Activated gamma-delta T cell treated with Interleukin-2 at 50 U/mL for 16 hours (primary cell): ENCODE data around the gene STXBP3.

Source experiments
- DNase-seq: peaks from one replicate; pipeline ENCODE4 v3.0.0-alpha.2; 2020

Gene STXBP3

GRCh38 chr1:108808438-108808837 lies 62.0 kb downstream of the STXBP3 start:
- DNase-seq = no peak

- no peak for DNase-seq
Observed at GRCh38 chr1:108811611-108812010, 65.1 kb downstream of the STXBP3 start.

- no peak for DNase-seq
Observed at GRCh38 chr1:108813326-108813725, 66.9 kb downstream of the STXBP3 start.

- DNase-seq = no peak
Observed at GRCh38 chr1:108814343-108815125, 68.1 kb downstream of the STXBP3 start.

GRCh38 chr1:108815566-108815965 lies 69.1 kb downstream of the STXBP3 start:
- DNase-seq = no peak

- no peak for DNase-seq
Observed at GRCh38 chr1:108816049-108816893, 69.8 kb downstream of the STXBP3 start.

GRCh38 chr1:108817016-108817415 lies 70.5 kb downstream of the STXBP3 start:
- DNase-seq = no peak

- DNase-seq = no peak
Observed at GRCh38 chr1:108817811-108818210, 71.3 kb downstream of the STXBP3 start.

- no peak for DNase-seq
Observed at GRCh38 chr1:108819878-108820277, 73.4 kb downstream of the STXBP3 start.

GRCh38 chr1:108823632-108824031 lies 77.2 kb downstream of the STXBP3 start:
- DNase-seq = no peak

- DNase-seq = no peak
Observed at GRCh38 chr1:108824051-108824450, 77.6 kb downstream of the STXBP3 start.

GRCh38 chr1:108826081-108826635 lies 79.7 kb downstream of the STXBP3 start:
- DNase-seq = no peak

GRCh38 chr1:108828074-108828961 lies 81.8 kb downstream of the STXBP3 start:
- peak; percentile 71 for DNase-seq

GRCh38 chr1:108829498-108829916 lies 83.0 kb downstream of the STXBP3 start:
- DNase-seq = no peak

- DNase-seq = no peak
Observed at GRCh38 chr1:108830119-108831008, 83.9 kb downstream of the STXBP3 start.

GRCh38 chr1:108831225-108831624 lies 84.8 kb downstream of the STXBP3 start:
- no peak for DNase-seq

- DNase-seq = no peak
Observed at GRCh38 chr1:108832929-108833328, 86.5 kb downstream of the STXBP3 start.

GRCh38 chr1:108841703-108842102 lies 95.2 kb downstream of the STXBP3 start:
- no peak for DNase-seq

GRCh38 chr1:108842525-108843181 lies 96.2 kb downstream of the STXBP3 start:
- DNase-seq = no peak

- DNase-seq = no peak
Observed at GRCh38 chr1:108843390-108844137, 97.1 kb downstream of the STXBP3 start.
